ENCODE measurements around the gene SPPL2B. TPM values are rescaled to one million over a fixed set of nuclear protein-coding genes. Genes with fewer than 3 reads are reported as not detected.
A peak's percentile ranks its signal among the peaks of the same experiment; 100 is the strongest.

Gene SPPL2B
- total RNA-seq, 1 donor from 2014 or later: 153 TPM

GRCh38 chr19:2376784-2377519 is 48.5 kb downstream of the SPPL2B start:
- Mint-ChIP-seq H3K4me3 (ENCODE audit: low read depth) (no peak overlapping the region), H3K36me3 (ENCODE audit: insufficient read depth) (no peaks in the 10 kb centered on the region), H3K9me3 (ENCODE audit: low read depth) (no peaks in the 10 kb centered on the region), H3K27ac (no peak overlapping the region), H3K4me1 (ENCODE audit: low read depth) (no peaks in the 10 kb centered on the region), H3K27me3 (peaks cover 18% of the 10 kb centered on the region)
- DNase-seq (ENCODE audit: low spot score, unreplicated experiment): no peak
- TF ChIP-seq CTCF (IDR thresholded peaks at IDR 0.05; ENCODE audit: unreplicated experiment): no peak

GRCh38 chr19:2380567-2380966 is 52.1 kb downstream of the SPPL2B start:
- Mint-ChIP-seq H3K4me1 (ENCODE audit: low read depth) (no peaks in the 10 kb centered on the region), H3K9me3 (ENCODE audit: low read depth) (no peaks in the 10 kb centered on the region), H3K27me3 (peaks cover 16% of the 10 kb centered on the region), H3K36me3 (ENCODE audit: insufficient read depth) (no peaks in the 10 kb centered on the region), H3K27ac (no peak overlapping the region), H3K4me3 (ENCODE audit: low read depth) (no peak overlapping the region)
- no peak for DNase-seq (ENCODE audit: low spot score, unreplicated experiment)
- no peak for TF ChIP-seq CTCF (IDR thresholded peaks at IDR 0.05; ENCODE audit: unreplicated experiment)

GRCh38 chr19:2381148-2381820 is 52.8 kb downstream of the SPPL2B start:
- Mint-ChIP-seq H3K4me3 (ENCODE audit: low read depth) (no peak overlapping the region), H3K36me3 (ENCODE audit: insufficient read depth) (no peaks in the 10 kb centered on the region), H3K27me3 (peaks cover 16% of the 10 kb centered on the region), H3K27ac (peak overlapping the region; percentile 82), H3K4me1 (ENCODE audit: low read depth) (no peaks in the 10 kb centered on the region), H3K9me3 (ENCODE audit: low read depth) (no peaks in the 10 kb centered on the region)
- DNase-seq (ENCODE audit: low spot score, unreplicated experiment): no peak
- TF ChIP-seq CTCF (IDR thresholded peaks at IDR 0.05; ENCODE audit: unreplicated experiment): no peak

GRCh38 chr19:2382530-2383222 is 54.2 kb downstream of the SPPL2B start:
- Mint-ChIP-seq H3K27ac (no peak overlapping the region), H3K4me3 (ENCODE audit: low read depth) (no peak overlapping the region), H3K36me3 (ENCODE audit: insufficient read depth) (no peaks in the 10 kb centered on the region), H3K9me3 (ENCODE audit: low read depth) (no peaks in the 10 kb centered on the region), H3K27me3 (peaks cover 25% of the 10 kb centered on the region), H3K4me1 (ENCODE audit: low read depth) (no peaks in the 10 kb centered on the region)
- DNase-seq (ENCODE audit: low spot score, unreplicated experiment): no peak
- TF ChIP-seq CTCF (IDR thresholded peaks at IDR 0.05; ENCODE audit: unreplicated experiment): no peak

- H3K27me3 Mint-ChIP-seq: peaks cover 25% of the 10 kb centered on the region
- H3K4me1 Mint-ChIP-seq (ENCODE audit: low read depth): no peaks in the 10 kb centered on the region
- H3K4me3 Mint-ChIP-seq (ENCODE audit: low read depth): no peak overlapping the region
- H3K27ac Mint-ChIP-seq: no peak overlapping the region
- no peak for TF ChIP-seq CTCF (IDR thresholded peaks at IDR 0.05; ENCODE audit: unreplicated experiment)
- H3K9me3 Mint-ChIP-seq (ENCODE audit: low read depth): no peaks in the 10 kb centered on the region
- H3K36me3 Mint-ChIP-seq (ENCODE audit: insufficient read depth): no peaks in the 10 kb centered on the region
- DNase-seq (ENCODE audit: low spot score, unreplicated experiment): no peak
Observed at GRCh38 chr19:2385053-2385721, 56.7 kb downstream of the SPPL2B start.

Measured in progenitor cell of endocrine pancreas (in vitro differentiated cells).